ENCODE results near the gene SYNDIG1L. TPM values are rescaled to one million over a fixed set of nuclear protein-coding genes. Genes with fewer than 3 reads are reported as not detected.

The SYNDIG1L gene
- total and polyA plus RNA-seq, 4 donors, result 0.08 TPM; not detected in 3

DNA sequence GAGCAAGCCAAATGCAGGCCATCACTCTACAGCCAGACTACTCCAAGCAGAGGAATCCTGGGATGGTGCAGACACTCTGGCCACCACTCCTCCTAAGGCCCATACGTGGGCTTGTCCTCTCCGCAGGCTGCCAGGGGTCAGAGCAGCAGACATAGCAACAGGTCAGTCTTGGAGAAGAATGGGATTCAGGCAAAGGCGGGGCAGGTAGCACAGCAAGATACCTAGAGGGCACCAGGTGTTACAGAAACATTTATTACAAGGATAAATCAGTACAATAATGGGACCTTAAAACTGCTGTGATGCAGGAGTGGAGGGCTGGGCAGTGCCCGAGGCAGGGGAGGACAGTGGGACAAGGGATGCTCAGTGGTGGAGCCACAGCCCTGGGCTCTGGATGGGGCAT is 20.3 kb downstream of the SYNDIG1L start:
- TF ChIP-seq FOXA2 (IDR thresholded peaks at IDR 0.05) (no peak), HNF4A (conservative IDR thresholded peaks at IDR 0.05) (no peak), HNF4G (IDR thresholded peaks at IDR 0.05) (no peak), GABPA (IDR thresholded peaks at IDR 0.05 in 1 of 2, conservative IDR thresholded peaks at IDR 0.05 in 1 of 2) (no peak), FOXA1 (IDR thresholded peaks at IDR 0.05) (no peak), RXRA (IDR thresholded peaks at IDR 0.05) (no peak), SP1 (IDR thresholded peaks at IDR 0.05) (no peak), YY1 (IDR thresholded peaks at IDR 0.05) (no peak), NR2F2 (IDR thresholded peaks at IDR 0.05) (no peak), JUND (IDR thresholded peaks at IDR 0.05) (no peak)
- TF ChIP-seq, protein P1, sequence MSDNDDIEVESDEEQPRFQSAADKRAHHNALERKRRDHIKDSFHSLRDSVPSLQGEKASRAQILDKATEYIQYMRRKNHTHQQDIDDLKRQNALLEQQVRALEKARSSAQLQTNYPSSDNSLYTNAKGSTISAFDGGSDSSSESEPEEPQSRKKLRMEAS (IDR thresholded peaks at IDR 0.05), result no peak
- TF ChIP-seq, protein P2, sequence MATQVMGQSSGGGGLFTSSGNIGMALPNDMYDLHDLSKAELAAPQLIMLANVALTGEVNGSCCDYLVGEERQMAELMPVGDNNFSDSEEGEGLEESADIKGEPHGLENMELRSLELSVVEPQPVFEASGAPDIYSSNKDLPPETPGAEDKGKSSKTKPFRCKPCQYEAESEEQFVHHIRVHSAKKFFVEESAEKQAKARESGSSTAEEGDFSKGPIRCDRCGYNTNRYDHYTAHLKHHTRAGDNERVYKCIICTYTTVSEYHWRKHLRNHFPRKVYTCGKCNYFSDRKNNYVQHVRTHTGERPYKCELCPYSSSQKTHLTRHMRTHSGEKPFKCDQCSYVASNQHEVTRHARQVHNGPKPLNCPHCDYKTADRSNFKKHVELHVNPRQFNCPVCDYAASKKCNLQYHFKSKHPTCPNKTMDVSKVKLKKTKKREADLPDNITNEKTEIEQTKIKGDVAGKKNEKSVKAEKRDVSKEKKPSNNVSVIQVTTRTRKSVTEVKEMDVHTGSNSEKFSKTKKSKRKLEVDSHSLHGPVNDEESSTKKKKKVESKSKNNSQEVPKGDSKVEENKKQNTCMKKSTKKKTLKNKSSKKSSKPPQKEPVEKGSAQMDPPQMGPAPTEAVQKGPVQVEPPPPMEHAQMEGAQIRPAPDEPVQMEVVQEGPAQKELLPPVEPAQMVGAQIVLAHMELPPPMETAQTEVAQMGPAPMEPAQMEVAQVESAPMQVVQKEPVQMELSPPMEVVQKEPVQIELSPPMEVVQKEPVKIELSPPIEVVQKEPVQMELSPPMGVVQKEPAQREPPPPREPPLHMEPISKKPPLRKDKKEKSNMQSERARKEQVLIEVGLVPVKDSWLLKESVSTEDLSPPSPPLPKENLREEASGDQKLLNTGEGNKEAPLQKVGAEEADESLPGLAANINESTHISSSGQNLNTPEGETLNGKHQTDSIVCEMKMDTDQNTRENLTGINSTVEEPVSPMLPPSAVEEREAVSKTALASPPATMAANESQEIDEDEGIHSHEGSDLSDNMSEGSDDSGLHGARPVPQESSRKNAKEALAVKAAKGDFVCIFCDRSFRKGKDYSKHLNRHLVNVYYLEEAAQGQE (IDR thresholded peaks at IDR 0.05), result no peak
- TF ChIP-seq, protein P3, sequence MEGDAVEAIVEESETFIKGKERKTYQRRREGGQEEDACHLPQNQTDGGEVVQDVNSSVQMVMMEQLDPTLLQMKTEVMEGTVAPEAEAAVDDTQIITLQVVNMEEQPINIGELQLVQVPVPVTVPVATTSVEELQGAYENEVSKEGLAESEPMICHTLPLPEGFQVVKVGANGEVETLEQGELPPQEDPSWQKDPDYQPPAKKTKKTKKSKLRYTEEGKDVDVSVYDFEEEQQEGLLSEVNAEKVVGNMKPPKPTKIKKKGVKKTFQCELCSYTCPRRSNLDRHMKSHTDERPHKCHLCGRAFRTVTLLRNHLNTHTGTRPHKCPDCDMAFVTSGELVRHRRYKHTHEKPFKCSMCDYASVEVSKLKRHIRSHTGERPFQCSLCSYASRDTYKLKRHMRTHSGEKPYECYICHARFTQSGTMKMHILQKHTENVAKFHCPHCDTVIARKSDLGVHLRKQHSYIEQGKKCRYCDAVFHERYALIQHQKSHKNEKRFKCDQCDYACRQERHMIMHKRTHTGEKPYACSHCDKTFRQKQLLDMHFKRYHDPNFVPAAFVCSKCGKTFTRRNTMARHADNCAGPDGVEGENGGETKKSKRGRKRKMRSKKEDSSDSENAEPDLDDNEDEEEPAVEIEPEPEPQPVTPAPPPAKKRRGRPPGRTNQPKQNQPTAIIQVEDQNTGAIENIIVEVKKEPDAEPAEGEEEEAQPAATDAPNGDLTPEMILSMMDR (IDR thresholded peaks at IDR 0.05; ENCODE audit: low read depth, low read length, missing input control), result no peak
- no peaks in the 10 kb centered on the region for H3K36me3 ChIP-seq (ENCODE audit: control insufficient read depth in 4 of 4, insufficient read depth in 3 of 4, low read depth in 1 of 4, low read length in 3 of 4)
- H3K27me3 ChIP-seq (ENCODE audit: control insufficient read depth in 4 of 4, insufficient read depth in 4 of 4, low read length in 3 of 4), result no peaks in the 10 kb centered on the region
- no peak overlapping the region for H3K27ac ChIP-seq (ENCODE audit: low read depth in 1 of 2, low read length in 2 of 2)
- WGBS, result 67% methylated on average over 4 of the region's 4 CpGs
- peaks cover 0 to 8% (median 2%) of the 10 kb centered on the region in 4 donors for H3K4me1 ChIP-seq (ENCODE audit: control insufficient read depth in 4 of 4, insufficient read depth in 4 of 4, low read length in 3 of 4)
- no peak overlapping the region for H3K9ac ChIP-seq (ENCODE audit: low read depth in 1 of 2, low read length in 2 of 2)
- H3K9me3 ChIP-seq (ENCODE audit: control insufficient read depth in 4 of 4, low read length in 3 of 4), result no peaks in the 10 kb centered on the region
- H3K4me3 ChIP-seq (ENCODE audit: low read depth in 1 of 3, low read length in 3 of 3), result no peak overlapping the region
- no peak for DNase-seq (ENCODE audit: low spot score)

DNA sequence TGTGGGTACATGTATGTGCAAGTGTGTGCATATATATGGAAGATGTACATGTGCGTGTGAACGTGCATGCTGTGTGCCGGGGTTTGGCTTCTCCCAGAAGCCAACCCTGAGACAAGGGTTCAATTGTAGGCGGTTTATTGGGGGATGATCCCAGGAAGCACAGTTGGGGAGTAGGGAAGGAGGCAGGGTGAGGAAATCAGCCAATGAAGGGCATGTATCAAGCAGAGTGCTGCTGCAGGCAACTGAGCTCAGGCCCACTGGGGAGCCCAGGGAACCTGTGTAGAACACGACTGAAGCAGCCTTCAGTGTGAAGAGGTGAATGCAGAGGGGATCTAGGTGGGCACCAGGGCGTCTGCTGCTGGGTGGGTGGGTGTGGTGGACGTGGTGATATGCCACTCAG is 21.6 kb downstream of the SYNDIG1L start:
- Histone ChIP-seq H3K36me3 (ENCODE audit: control insufficient read depth in 4 of 4, insufficient read depth in 3 of 4, low read depth in 1 of 4, low read length in 3 of 4) (no peaks in the 10 kb centered on the region), H3K4me1 (ENCODE audit: control insufficient read depth in 4 of 4, insufficient read depth in 4 of 4, low read length in 3 of 4) (peaks cover 0 to 8% (median 2%) of the 10 kb centered on the region in 4 donors), H3K4me3 (ENCODE audit: low read depth in 1 of 3, low read length in 3 of 3) (no peak overlapping the region), H3K9me3 (ENCODE audit: control insufficient read depth in 4 of 4, low read length in 3 of 4) (no peaks in the 10 kb centered on the region), H3K27me3 (ENCODE audit: control insufficient read depth in 4 of 4, insufficient read depth in 4 of 4, low read length in 3 of 4) (no peaks in the 10 kb centered on the region), H3K9ac (ENCODE audit: low read depth in 1 of 2, low read length in 2 of 2) (no peak overlapping the region), H3K27ac (ENCODE audit: low read depth in 1 of 2, low read length in 2 of 2) (no peak overlapping the region)
- TF ChIP-seq JUND (IDR thresholded peaks at IDR 0.05), result no peak
- TF ChIP-seq, protein P3 (IDR thresholded peaks at IDR 0.05; ENCODE audit: low read depth, low read length, missing input control), result no peak
- TF ChIP-seq, protein P4, sequence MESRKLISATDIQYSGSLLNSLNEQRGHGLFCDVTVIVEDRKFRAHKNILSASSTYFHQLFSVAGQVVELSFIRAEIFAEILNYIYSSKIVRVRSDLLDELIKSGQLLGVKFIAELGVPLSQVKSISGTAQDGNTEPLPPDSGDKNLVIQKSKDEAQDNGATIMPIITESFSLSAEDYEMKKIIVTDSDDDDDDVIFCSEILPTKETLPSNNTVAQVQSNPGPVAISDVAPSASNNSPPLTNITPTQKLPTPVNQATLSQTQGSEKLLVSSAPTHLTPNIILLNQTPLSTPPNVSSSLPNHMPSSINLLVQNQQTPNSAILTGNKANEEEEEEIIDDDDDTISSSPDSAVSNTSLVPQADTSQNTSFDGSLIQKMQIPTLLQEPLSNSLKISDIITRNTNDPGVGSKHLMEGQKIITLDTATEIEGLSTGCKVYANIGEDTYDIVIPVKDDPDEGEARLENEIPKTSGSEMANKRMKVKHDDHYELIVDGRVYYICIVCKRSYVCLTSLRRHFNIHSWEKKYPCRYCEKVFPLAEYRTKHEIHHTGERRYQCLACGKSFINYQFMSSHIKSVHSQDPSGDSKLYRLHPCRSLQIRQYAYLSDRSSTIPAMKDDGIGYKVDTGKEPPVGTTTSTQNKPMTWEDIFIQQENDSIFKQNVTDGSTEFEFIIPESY (IDR thresholded peaks at IDR 0.05), result no peak
- TF ChIP-seq, protein P2 (IDR thresholded peaks at IDR 0.05), result no peak
- 74% methylated on average over 7 of the region's 7 CpGs for WGBS
- no peak for DNase-seq (ENCODE audit: low spot score)
